Ovary (tissue), 9 donors: ENCODE measurements around the gene STK24. TPM values are rescaled to one million over a fixed set of nuclear protein-coding genes. Genes with fewer than 3 reads are reported as not detected.

Experiments used
- DNase-seq, 5 donors: peaks; one replicate each; pipeline ENCODE4 v3.0.0-alpha.2; 2019 to 2020
- H3K27ac ChIP-seq, 2 donors: fragments of 200-600 bp; one replicate each; pipeline versions ENCODE4 v1.5.1 to v1.8.0; 2019 to 2022
- H3K27me3 ChIP-seq: fragments of 200-600 bp; one replicate; pipeline ENCODE4 v1.8.0; 2022
- H3K36me3 ChIP-seq: fragments of 200-600 bp; sonication (generic); one replicate; pipeline ENCODE4 v1.5.1; 2019
- H3K4me1 ChIP-seq: one replicate; pipeline ENCODE4 v1.8.1; 2013; ENCODE audit warnings: mild to moderate bottlenecking, moderate library complexity; ENCODE audit not compliant: insufficient read depth
- H3K4me3 ChIP-seq: fragments of 200-600 bp; sonication (generic); one replicate; pipeline ENCODE4 v1.5.1; 2017
- H3K9me3 ChIP-seq, 2 donors: fragments of 200-600 bp in 1 of 2; sonication (generic) in 1 of 2; one replicate each; pipeline versions ENCODE4 v1.5.1 to v1.8.1; 2013 to 2019; ENCODE audit warnings: mild to moderate bottlenecking in 1 of 2, moderate library complexity in 1 of 2
- CTCF ChIP-seq, 3 donors: fragments of 450-650 bp in 2 of 3; fragments of 200-600 bp in 1 of 3; IDR thresholded peaks; one replicate each; pipeline versions ENCODE4 v1.5.1 to v1.8.0; 2016 to 2022; ENCODE audit warnings: antibody characterized with exemption in 3 of 3, mild to moderate bottlenecking in 1 of 3
- EP300 ChIP-seq: sonication (generic); formaldehyde crosslinking; IDR thresholded peaks from one replicate; pipeline ENCODE4 v1.6.1; 2017; ENCODE audit warnings: antibody characterized with exemption
- POLR2A ChIP-seq: fragments of 450-650 bp; IDR thresholded peaks from one replicate; pipeline ENCODE4 v1.6.1; 2017; ENCODE audit warnings: antibody characterized with exemption, mild to moderate bottlenecking, moderate library complexity
- WGBS, 3 donors: extraction: QIAGEN DNeasy Blood & Tissue Kit in 1 of 3; methylation state at CpG; one replicate each; pipeline versions ENCODE4 v1.1.5 to v1.1.7; 2013 to 2017; 5-methylcytosine and 5-hydroxymethylcytosine counted together
- intact Hi-C, 4 donors: fragments of 100-400 bp; cut with DNase I; formaldehyde crosslinking; loops; one replicate each; pipeline versions ENCODE4 v1.11.0 to v1.15.1; 2022 to 2023
- polyA plus RNA-seq, 2 donors: library from polyadenylated mRNA; stranded (reverse); fragments of 200-250 nt in 1 of 2; fragments of 350-450 nt in 1 of 2; fragmentation: Illumina TruSeq in 1 of 2; extraction: RNeasy Lipid Tissue Mini Kit (QIAGEN cat#74804) in 1 of 2; gene quantifications; one replicate each; pipeline ENCODE4 v1.2.3, GENCODE V29; 2013 to 2014
- total RNA-seq, 7 donors: library from RNA; depleted of rRNA in 2 of 7; stranded (reverse); fragments of >200 nt in 2 of 7; fragmentation: NEBNext Ultra II Directional in 3 of 7; extraction: Animal tissue kit (Norgen Biotek cat#: 25700) in 3 of 7; gene quantifications; one replicate each; pipeline versions ENCODE4 v1.1.0 to v1.2.4, GENCODE V29; 2016 to 2023
- donor health status: DM: no; HTN: no; CAD: no; lungs with moderate emphysema.
- donor health status: DM: no; HTN: no; CAD: no.
- donor health status: Bipolar disorder and iron deficiency.
- donor health status: DM: yes; HTN: yes; CAD: no.
- donor health status: DM: no; HTN: no; CAD: no.
- donor health status: DM: yes; HTN: yes; CAD: no.

The STK24 gene
- total and polyA plus RNA-seq, 9 donors = 34.0 to 153 (median 60.6) TPM

GRCh38 chr13:98586400-98587345 is 9.8 kb upstream of the STK24 start:
- TF ChIP-seq POLR2A (no peak), EP300 (no peak), CTCF (IDR thresholded peaks at IDR 0.05) (no peak)
- Histone ChIP-seq H3K9me3 (no peaks in the 10 kb centered on the region), H3K4me1 (no peaks in the 10 kb centered on the region), H3K27me3 (no peaks in the 10 kb centered on the region), H3K36me3 (no peaks in the 10 kb centered on the region), H3K4me3 (no peak overlapping the region), H3K27ac (no peak overlapping the region)
- intact Hi-C loops = loop anchor here in 1 of 4 donors (10.0 kb wide), 1 partner anchor 58 kb away; no protein-coding TSS in a partner anchor
- DNase-seq = no peak
- 75 to 81% (median 79%) methylated on average over 4 of the region's 4 CpGs for WGBS, 3 donors

GRCh38 chr13:98585946-98586345 is 9.0 kb upstream of the STK24 start:
- H3K4me1 ChIP-seq = no peaks in the 10 kb centered on the region
- TF ChIP-seq POLR2A = no peak
- no peak for TF ChIP-seq CTCF (IDR thresholded peaks at IDR 0.05)
- TF ChIP-seq EP300 = no peak
- no peak for DNase-seq
- 62 to 83% (median 71%) methylated on average over 3 of the region's 3 CpGs for WGBS, 3 donors
- intact Hi-C loops = loop anchor here in 1 of 4 donors (10.0 kb wide), 1 partner anchor 59 kb away; no protein-coding TSS in a partner anchor
- no peak overlapping the region for H3K4me3 ChIP-seq
- H3K27me3 ChIP-seq = no peaks in the 10 kb centered on the region
- no peaks in the 10 kb centered on the region for H3K9me3 ChIP-seq
- no peaks in the 10 kb centered on the region for H3K36me3 ChIP-seq
- no peak overlapping the region for H3K27ac ChIP-seq

- Histone ChIP-seq H3K4me3 (no peak overlapping the region), H3K27me3 (no peaks in the 10 kb centered on the region), H3K36me3 (no peaks in the 10 kb centered on the region), H3K4me1 (no peaks in the 10 kb centered on the region), H3K27ac (no peak overlapping the region), H3K9me3 (no peaks in the 10 kb centered on the region)
- DNase-seq = no peak
- TF ChIP-seq EP300 (no peak), POLR2A (no peak), CTCF (IDR thresholded peaks at IDR 0.05) (no peak)
- intact Hi-C loops = loop anchor here in 1 of 4 donors (10.0 kb wide), 1 partner anchor 59 kb away; no protein-coding TSS in a partner anchor
- 82 to 89% (median 87%) methylated on average over 5 of the region's 5 CpGs for WGBS, 3 donors
Observed at GRCh38 chr13:98585398-98585754, 8.5 kb upstream of the STK24 start.

GRCh38 chr13:98584668-98585397 is 7.9 kb upstream of the STK24 start:
- no peaks in the 10 kb centered on the region for H3K36me3 ChIP-seq
- H3K27ac ChIP-seq = no peak overlapping the region
- intact Hi-C loops = loop anchor here in 1 of 4 donors (10.0 kb wide), 1 partner anchor 60 kb away; no protein-coding TSS in a partner anchor
- no peak for TF ChIP-seq EP300
- no peak for TF ChIP-seq CTCF (IDR thresholded peaks at IDR 0.05)
- no peak for TF ChIP-seq POLR2A
- H3K4me3 ChIP-seq = no peak overlapping the region
- no peaks in the 10 kb centered on the region for H3K9me3 ChIP-seq
- DNase-seq = no peak
- no peaks in the 10 kb centered on the region for H3K27me3 ChIP-seq
- WGBS, 3 donors = 59 to 68% (median 64%) methylated on average over 4 of the region's 4 CpGs
- H3K4me1 ChIP-seq = no peaks in the 10 kb centered on the region
